HCT116 (cell line): Measurements from ENCODE around the gene SGMS2.

Experiments
- JUND ChIP-seq: IDR thresholded peaks from 2 replicates; pipeline ENCODE4 v1.6.1; 2012
- POLR2AphosphoS5 ChIP-seq: IDR thresholded peaks from 2 replicates; pipeline ENCODE4 v1.6.1; 2011; ENCODE audit warnings: mild to moderate bottlenecking, low read depth, low read length, moderate library complexity
- RAD21 ChIP-seq: IDR thresholded peaks from 2 replicates; pipeline ENCODE4 v1.6.1; 2012; ENCODE audit warnings: low read depth, mild to moderate bottlenecking
- SIN3A ChIP-seq: IDR thresholded peaks from 2 replicates; pipeline ENCODE4 v1.6.1; 2012; ENCODE audit warnings: low read depth
- SP1 ChIP-seq: IDR thresholded peaks from 2 replicates; pipeline ENCODE4 v1.6.1; 2012; ENCODE audit warnings: low read depth
- YY1 ChIP-seq: IDR thresholded peaks from 2 replicates; pipeline ENCODE4 v1.6.1; 2011; ENCODE audit warnings: low read length, low read depth, moderate library complexity, mild to moderate bottlenecking; ENCODE audit not compliant: insufficient replicate concordance; ENCODE audit errors: extremely low read depth
- ZFX ChIP-seq: fragments of 450-650 bp; IDR thresholded peaks from 2 replicates; pipeline ENCODE4 v1.6.1; 2017
- ZNF274 ChIP-seq: fragments of 200-500 bp; sonication (Bioruptor generic); IDR thresholded peaks from 2 replicates; pipeline ENCODE4 v1.6.1; 2014; ENCODE audit warnings: mild to moderate bottlenecking, low read depth, low read length, inconsistent platforms
- TF ChIP-seq, protein P1 (sequence below), 3 experiments: fragments of 200-600 bp in 1 of 3; sonication (generic) in 1 of 3; IDR thresholded peaks in 2 of 3; conservative IDR thresholded peaks in 1 of 3; 2 replicates each; pipeline ENCODE4 v1.5.1; 2012 to 2017; ENCODE audit warnings: low read depth in 2 of 3, low read length in 2 of 3, antibody characterized with exemption in 1 of 3, borderline replicate concordance in 1 of 3, control low read depth in 1 of 3, mild to moderate bottlenecking in 1 of 3, mixed read lengths in 1 of 3, mixed run types in 1 of 3, moderate library complexity in 1 of 3; ENCODE audit not compliant: insufficient read depth in 1 of 3
- TF ChIP-seq, protein P2 (sequence below): IDR thresholded peaks from 2 replicates; pipeline ENCODE4 v1.6.1; 2012

DNA sequence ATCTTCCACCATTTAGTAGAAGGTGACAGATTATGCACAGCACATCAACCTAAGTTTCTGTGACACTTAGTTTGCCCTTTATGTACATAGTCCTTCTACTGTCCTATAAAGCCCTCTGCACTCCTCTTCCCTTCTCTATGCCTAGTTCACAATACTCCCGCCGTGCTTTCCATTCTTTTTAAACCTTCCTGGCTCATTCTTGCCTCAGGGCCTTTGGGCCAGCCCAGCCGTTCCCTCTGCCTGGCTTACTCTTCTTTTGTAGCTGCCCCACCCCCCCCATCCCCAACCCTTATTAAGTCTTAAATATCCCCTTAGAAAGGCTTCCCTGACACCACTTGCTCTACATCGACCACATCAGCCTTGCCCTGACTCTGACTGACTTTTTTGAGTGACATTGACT, 33.0 kb downstream of the SGMS2 start:
- TF ChIP-seq YY1 = no peak
- TF ChIP-seq, protein P1, sequence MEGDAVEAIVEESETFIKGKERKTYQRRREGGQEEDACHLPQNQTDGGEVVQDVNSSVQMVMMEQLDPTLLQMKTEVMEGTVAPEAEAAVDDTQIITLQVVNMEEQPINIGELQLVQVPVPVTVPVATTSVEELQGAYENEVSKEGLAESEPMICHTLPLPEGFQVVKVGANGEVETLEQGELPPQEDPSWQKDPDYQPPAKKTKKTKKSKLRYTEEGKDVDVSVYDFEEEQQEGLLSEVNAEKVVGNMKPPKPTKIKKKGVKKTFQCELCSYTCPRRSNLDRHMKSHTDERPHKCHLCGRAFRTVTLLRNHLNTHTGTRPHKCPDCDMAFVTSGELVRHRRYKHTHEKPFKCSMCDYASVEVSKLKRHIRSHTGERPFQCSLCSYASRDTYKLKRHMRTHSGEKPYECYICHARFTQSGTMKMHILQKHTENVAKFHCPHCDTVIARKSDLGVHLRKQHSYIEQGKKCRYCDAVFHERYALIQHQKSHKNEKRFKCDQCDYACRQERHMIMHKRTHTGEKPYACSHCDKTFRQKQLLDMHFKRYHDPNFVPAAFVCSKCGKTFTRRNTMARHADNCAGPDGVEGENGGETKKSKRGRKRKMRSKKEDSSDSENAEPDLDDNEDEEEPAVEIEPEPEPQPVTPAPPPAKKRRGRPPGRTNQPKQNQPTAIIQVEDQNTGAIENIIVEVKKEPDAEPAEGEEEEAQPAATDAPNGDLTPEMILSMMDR (IDR thresholded peaks at IDR 0.05 in 2 of 3, conservative IDR thresholded peaks at IDR 0.05 in 1 of 3; ENCODE audit: borderline replicate concordance in 1 of 3, insufficient read depth in 1 of 3, low read depth in 2 of 3, low read length in 2 of 3) = no peak
- TF ChIP-seq ZNF274 = no peak
- TF ChIP-seq, protein P2, sequence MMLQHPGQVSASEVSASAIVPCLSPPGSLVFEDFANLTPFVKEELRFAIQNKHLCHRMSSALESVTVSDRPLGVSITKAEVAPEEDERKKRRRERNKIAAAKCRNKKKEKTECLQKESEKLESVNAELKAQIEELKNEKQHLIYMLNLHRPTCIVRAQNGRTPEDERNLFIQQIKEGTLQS = no peak
- TF ChIP-seq JUND = no peak
- TF ChIP-seq SIN3A = no peak
- no peak for TF ChIP-seq RAD21
- TF ChIP-seq SP1 = no peak
- no peak for TF ChIP-seq ZFX
- no peak for TF ChIP-seq POLR2AphosphoS5
